GOT3 (cell line): ENCODE results near the gene KLHL3.

Source experiments
- DNase-seq: peaks from one replicate; lab custom pipeline; 2025; ENCODE audit warnings: mixed read lengths; lab: John Stamatoyannopoulos, UW

The KLHL3 gene

DNA sequence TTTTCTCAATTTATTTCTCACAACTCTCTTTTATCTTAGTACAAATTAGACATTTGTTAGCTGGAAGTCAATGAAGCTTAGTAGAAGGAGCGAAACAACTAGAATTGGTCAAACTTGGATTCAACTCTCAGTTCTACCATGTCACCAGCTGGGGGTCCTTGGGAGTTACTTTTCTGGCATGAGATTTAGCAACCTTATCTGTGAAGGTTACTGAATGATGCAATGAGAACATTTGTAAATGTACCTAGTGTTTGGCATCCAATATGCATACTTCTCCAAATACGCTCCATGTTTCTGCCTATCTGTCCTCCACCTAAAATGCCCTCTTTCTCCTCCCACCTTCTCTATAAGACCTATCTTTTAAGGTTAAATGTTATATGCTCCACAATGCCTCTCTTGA lies 12.0 kb upstream of the KLHL3 start:
- DNase-seq = no peak

DNA sequence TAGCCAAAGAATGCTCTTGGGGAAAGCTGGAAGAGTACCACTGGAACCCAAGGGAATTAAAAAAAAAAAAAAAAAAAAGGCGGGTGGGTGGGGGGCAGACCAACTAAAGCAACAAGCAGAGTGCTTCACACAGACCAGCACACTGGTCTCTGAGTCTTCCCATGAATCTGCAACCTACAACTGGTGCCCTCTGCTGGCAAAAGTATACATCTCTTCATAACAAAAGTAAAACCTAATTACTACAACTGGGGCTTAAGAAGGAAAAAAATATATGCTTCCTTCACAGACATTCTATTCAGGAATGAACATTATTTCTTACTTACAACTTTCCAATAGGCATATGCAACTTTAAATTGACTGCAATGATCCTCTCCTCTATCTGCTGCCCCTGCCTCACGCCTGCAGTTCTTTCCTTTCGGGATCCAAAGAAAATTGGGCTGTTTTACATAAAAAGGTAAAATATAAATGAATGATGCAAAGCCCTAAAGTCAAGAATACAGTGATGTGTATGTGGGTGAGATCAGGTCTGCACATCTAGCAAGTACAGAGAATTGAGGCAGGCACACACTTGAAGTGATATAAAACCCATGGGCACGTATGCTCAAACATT lies 7.2 kb upstream of the KLHL3 start:
- DNase-seq = no peak

DNA sequence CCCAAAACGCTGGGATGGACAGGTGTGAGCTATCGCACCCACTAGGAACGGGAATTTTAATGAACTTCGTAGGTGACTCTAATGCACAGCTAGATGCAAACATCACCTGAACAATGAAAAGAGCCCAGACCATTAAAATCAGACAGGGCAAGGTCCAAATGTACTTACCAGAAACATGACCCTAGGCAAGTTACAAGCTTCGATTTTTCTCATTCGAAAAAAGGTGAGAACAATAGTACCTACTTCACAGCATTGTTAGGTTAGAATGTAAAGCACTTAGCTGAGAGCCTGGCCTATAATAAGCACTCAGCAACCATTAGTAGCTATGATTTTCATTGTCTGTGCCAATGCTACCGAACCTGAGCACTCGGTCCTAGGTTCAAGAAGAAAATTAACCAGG lies 5.8 kb upstream of the KLHL3 start:
- no peak for DNase-seq

DNA sequence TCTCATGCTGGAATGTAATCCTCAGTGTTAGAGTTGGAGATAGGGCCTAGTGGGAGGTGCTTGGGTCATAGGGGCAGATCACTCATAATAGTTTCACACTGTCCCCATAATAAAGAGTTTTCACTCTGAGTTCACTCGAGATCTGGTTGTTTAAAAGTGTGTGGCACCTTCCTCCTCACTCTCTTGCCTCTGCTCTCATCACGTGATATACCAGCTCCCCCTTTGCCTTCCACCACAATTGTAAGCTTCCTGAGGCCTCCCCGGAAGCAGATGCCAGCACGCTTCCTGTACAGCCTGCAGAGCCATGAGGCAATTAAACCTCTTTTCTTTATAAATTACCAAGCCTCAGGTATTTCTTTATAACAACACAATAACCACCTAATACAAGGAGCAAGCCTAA lies 3.8 kb upstream of the KLHL3 start:
- no peak for DNase-seq

DNA sequence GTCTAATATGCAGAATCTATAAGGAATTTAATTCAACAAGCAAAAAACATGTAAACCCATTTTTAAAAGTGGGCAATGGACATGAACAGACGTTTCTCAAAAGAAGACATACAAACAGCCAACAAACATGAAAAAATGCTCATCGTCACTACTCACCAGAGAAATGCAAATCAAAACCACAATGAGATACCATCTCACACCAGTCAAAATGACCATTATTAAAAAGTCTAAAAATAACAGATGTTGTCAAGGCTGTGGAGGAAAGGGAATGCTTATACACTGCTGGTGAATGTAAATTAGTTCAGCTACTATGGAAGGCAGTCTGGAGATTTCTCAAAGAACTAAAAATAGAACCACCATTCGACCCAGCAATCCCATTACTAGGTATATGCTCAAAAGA lies 3.1 kb upstream of the KLHL3 start:
- no peak for DNase-seq

DNA sequence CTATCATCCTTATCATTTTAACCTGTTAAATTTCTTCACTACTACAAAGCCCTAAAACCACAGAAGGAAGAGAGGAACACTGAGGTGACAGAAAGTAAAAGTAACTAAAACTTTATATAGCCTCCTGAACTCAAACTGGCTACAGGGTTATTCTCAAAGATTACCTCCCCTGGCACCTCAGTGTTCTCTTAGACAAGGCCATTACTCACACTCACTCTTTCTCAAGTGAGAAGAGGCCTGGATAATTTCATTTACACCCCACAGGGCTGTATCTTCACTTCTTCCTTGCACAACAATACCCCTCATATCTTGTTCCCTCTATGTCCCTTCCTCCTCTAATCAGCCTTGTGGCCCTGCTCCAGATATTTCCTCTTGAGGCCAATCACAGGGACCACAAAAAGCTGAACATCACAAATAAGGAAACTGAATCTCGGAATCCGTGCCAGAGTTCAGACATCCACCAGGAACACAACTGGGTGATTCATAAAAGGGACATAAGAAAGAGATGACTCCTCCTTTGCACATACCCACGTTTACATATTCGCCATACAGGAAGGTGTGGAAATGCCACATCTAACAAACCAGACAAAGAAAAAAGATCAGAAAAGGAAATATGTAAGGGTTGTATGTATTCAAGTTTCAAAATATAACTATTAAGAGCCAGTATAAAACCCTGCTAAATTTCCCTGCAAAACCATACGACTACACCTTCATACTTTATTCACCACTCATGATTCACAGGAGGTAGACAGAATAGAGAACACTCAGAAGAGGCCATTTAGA lies 1.7 kb upstream of the KLHL3 start:
- no peak for DNase-seq

DNA sequence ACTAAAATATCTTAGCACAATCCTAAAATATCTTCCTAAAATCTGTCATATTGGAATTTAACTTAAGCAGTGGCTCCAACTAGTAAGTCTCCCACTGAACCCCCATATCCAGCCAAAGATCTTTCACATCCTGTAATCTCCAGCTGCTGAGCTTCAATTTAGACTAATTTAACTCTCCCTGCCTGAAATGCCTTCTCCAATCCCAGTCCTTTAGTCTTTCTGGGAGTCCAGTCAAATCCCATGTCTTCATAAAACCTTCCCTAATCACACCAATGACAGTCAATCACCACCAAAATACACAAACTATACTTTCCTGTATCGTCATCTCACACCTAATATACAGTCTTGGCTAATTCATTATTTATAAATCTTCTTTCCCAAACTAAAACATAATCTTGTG lies 607 bp upstream of the KLHL3 start:
- no peak for DNase-seq

DNA sequence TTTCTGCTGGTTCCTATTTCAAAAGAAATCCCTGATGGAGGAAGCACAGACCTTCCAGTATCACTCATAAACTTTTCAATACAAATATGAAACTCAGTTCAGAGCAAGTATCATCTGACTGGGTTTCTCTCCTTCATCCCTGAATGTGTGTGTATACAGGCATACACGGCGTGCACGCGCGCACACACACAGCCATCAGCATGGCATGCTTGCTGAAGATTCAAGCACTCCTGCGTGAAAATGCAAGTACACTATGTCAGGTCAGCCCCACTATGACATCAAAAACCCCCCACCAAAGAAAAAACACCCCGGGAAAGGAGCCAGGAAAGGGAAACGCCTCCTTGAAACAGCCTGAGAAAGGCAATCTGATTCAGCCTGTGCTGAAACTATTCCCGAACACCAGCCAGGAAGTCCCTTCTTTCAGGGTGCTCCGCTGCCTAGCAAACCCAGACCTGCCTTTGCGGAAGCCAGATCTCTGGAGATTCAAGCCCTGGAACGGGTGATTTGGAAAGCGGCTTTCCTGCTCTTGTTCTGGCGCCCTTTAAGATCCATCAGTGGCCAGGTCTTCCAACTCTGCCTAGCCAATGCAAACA lies 831 bp downstream of the KLHL3 start:
- no peak for DNase-seq

DNA sequence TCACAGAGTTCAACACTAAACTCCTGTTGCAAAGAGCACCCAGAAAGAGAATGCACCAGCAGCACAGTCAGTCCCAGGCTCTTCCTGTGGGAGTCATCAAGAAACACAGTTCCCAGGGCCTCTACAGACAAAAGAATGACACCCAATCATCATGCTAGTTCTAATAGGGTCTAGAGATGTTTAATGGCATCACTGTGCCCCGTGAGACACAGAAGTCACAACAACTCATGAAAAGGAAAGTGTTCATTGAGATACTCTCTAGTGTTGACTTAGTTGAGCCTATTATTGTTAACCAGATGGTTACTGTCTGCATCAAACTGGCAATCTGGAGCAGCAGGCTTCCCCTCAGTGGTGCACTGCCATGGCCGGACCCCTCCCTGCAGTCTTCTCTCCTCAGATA lies 1.6 kb downstream of the KLHL3 start:
- DNase-seq = no peak

DNA sequence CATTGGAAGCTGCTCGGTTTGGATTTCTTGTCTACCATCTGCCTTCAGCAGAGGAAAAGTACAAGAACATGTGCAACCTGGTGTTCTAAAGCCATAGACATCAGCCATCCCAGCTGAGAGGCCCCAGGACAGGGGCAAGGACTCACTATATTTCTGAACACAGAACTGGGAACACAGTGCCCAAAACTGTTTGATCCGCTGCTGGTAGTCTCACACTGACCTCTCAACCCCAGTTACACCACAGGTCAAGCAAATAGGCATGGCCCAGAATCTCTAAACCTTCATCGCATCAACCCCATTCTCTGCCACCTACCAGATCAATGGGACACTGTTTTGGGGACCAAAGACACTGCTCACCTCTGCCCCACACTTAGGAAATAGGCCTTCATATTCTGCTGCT lies 2.0 kb downstream of the KLHL3 start:
- no peak for DNase-seq

DNA sequence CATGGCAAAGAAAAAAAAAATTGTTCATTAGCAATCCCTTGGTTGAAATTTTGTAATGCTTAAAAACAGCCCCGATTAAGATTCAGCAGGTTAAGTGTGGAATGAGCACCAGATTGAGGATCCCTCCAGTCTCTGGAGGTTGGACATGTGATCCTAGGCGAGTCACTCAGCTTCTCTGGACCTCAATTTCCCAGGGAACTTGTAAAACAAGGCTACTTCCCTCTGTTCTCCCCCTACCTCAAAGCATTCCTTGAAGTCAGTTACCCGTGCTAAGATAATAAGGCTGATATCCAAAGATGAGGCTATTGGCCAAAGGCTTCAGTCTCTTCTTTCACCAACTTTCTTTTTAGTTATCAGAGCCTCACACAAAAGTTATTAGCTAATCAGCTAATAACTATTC lies 2.9 kb downstream of the KLHL3 start:
- DNase-seq = no peak

DNA sequence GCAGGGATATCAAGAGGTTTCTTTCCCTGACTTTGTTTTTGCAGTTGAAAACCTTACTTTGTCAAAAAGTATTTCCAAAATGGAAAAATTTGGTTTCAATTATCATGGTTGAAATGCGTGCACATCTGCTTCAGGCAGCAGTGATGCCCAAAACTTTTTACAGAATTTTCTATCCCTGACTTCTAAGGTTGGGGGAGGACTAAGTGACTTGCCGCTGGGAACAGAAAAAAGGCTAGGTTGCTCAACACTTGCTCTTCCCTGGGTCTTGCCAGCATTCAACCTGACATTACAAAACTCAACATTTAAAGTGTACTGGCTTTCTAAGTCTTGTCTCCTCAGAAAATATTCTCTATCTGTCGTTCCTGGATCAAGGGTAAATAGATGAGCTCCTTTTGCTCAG lies 4.7 kb downstream of the KLHL3 start:
- DNase-seq = no peak

DNA sequence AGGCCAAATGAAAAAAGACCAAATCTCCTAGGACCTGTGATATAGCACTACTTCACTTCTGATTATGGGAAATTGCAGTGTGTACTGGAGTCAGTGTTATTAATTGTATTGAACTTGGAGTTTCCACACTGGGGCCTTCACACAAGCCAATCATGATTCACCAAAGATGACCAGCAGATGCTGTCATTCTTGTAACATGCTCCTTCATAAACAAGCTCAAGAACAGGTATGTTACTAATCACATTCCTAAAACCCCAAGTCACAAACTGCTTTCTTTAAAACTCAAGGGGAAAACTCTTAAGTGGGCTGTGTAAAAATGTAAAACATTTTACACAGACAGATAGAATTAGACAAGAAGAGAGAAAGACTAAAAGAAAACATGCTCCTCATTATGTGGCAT lies 5.6 kb downstream of the KLHL3 start:
- no peak for DNase-seq

DNA sequence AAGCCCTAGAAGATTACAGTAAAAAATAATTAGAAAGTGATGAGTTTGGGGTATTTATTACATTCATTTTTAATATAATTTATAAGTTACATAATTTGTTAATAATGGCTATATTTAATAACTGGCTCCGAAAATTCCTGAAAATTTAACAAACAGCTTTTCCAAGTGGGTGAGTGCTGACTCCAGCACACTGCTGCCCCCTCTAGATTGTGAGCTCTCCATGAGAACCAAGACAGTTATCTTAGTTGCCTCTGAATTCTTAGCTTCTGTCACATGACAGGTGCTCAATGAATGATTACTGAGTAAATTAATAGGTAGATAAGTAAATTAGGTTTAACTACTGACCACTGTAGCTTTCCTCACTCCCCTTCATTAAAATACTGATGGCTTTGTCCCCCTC lies 7.8 kb downstream of the KLHL3 start:
- no peak for DNase-seq

DNA sequence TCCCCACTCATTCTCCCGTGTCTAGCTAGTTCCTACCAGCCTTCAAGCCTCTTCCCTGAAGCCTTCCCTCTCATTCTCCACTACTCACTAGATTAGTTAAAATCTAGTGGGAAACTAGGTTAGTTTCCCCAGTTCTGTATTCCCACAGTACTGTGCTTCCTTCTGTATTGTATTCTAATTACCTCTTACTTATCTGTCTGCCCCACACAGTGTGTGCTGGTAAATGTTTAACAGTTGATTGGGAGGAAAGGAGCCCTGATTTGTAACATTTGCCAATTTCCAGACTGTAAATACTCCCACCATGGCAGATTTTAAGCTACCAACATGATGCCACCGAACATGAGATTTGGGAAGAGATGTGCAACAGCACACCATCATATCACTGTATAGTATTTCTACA lies 8.3 kb downstream of the KLHL3 start:
- DNase-seq = no peak

DNA sequence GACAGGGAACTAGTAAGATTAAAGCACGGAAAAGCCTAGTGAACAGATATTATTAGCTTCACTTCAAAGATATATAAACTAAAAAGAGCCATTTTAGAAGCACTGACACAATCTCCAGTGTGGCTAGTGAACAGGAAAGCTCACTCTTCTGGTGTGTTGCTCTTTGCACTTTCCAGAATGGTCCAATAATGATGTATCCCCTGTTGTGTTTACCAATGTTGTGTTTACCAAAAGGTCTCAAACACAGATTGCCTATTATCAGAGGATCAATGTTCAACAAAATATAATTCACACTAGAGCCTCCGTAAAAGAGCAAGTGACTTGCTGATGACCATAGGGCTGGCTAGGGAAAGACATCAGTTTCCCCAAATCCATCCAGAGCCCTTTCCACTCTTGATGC lies 11.6 kb downstream of the KLHL3 start:
- no peak for DNase-seq

DNA sequence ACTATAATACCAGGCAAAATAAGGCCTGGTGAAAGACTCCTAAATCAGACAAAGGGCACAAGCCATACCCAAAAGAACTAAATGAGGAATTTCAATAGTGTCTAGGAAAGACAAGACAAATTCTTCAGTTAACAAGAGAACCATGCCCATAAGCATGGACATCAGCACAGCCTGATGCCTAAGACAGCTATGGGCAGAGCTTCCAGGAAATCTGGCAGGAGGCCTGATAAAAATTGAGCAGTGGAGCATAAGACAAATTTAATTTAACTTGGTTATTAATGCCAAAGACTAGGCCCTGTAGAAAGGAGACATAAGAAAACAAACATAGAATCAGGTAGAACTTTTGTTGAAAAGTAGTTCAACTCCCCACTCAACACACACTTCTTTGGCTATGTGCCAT lies 17.3 kb downstream of the KLHL3 start:
- DNase-seq = no peak

DNA sequence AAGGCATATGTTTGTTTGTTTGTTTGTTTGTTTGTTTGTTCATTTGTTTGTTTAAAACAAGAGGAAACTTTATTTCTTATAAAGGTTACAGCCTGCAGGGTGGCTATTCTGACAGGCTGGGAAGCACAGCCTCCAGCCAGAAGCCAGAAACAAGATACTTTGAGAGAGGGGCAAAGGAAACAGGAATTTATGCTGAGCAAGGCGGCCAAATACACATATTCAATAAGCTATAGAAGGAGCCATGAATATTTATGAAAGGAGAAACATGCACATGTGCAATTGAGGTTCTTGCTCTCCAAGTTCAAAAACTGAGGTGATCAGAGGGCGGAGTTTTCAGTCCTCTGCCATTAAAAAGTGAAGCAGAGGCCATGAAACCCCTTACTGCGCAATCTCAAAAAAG lies 19.6 kb downstream of the KLHL3 start:
- no peak for DNase-seq

DNA sequence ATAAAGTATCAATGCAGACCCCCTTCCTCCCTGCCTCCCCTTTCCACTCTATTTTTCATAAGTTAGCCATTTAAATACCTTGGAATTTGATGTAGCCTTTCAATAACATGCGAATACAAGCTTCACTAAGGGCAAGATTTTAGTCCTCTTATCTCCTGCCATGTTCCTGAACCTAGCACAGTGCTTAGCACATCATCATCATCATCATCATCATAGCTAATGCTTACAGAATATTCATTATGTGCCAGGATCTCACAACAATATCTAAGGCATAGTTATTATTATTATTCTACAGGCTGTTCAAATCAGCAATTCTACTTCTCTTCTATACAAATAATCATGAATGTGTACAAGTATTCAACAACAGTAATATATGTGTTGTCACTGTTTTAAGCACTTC lies 20.4 kb downstream of the KLHL3 start:
- DNase-seq = no peak

DNA sequence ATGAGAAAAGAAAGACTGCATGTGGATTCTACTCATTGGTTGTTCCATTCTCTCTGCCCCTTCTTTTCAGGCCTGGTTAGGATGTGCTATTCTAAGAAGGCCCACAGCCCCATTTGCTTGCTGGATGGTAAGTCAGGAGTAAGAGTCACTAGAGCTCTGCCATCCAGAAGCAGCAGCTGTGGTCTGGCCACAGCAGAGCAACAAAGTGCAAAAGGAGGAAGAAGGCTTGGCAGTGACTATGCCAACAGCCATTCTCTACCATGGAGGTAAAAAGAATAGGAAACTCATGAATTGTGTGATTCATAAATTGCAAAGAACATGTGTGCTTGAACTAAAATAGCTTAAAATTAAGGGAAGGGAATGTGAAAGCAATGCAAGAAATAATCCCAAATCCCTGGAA lies 20.9 kb downstream of the KLHL3 start:
- no peak for DNase-seq

DNA sequence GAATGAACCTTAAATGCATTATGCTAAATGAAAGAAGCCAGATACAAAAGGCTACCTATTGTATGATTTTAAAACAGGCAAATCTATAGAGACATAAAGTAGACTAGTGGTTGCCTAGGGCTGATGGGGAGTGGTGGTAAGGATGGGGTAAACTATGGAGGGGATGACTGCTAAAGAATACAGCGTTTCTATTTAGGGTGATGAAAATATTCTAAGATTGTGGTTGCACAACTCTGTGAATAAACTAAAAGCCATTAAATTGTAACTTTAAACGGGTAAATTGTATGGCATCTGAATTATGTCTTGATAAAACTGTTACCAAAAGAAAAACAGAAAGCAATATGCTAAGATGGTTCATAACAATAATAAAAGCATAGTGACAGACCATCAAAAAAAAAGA lies 21.4 kb downstream of the KLHL3 start:
- DNase-seq = no peak

DNA sequence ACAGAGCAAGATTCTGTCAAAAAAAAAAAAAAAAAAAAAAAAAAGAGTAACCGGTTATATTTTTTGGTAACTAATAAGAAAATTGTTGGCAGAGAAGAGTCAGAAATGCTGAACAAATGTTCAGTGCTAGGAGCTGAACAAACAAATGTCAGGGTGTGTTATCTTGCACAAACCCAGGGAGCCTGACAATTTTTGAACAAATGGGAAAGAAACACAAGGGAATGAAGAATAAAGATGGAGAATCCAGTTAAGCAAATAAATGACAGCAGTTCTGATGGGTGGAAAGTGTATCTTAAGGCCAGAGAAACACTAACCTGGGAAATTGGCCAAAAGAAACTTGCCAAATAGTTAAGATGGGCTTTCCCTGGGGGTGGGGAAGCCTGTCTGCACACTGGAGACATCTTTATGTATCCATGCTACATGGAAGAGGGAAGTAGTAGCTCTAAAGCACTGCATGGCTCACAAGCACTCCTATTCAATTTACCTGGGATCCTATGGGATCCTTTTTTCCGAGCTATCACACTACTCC lies 23.7 kb downstream of the KLHL3 start:
- no peak for DNase-seq

DNA sequence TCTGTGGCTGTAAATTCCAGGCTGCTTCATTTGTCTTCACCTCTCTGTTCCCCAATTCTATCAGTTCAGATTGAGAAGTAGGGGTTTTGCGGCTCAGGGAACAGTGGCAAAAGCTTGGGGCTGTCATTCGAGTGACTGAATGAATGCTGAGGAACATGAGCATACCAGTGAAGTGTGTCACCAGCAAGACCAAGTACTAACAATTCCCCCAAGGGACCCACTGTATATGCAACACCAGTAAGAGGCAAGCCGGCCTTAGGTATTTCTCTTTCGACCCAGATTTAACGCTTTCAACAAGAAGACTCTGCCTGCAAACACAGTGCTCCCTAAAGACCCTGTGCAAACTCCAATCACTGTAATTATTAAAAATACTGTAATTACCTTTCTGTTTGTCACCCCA lies 25.8 kb downstream of the KLHL3 start:
- DNase-seq = no peak
